Skeletal muscle tissue (tissue), 4 donors: Measurements from ENCODE around the gene C1QTNF6. TPM values are rescaled to one million over a fixed set of nuclear protein-coding genes. Genes with fewer than 3 reads are reported as not detected.

ENCODE experiments used
- H3K27ac ChIP-seq: one replicate; pipeline ENCODE4 v1.7.0; 2013; ENCODE audit warnings: mild to moderate bottlenecking, low read depth, low read length, inconsistent platforms
- H3K27me3 ChIP-seq, 3 donors: one replicate each; pipeline ENCODE4 v1.7.0; 2013; ENCODE audit warnings: low read length in 3 of 3; ENCODE audit not compliant: control insufficient read depth in 3 of 3, insufficient read depth in 3 of 3
- H3K36me3 ChIP-seq, 3 donors: one replicate each; pipeline ENCODE4 v1.7.0; 2013; ENCODE audit warnings: low read length in 3 of 3; ENCODE audit not compliant: control insufficient read depth in 3 of 3, insufficient read depth in 3 of 3
- H3K4me1 ChIP-seq, 3 donors: one replicate each; pipeline ENCODE4 v1.7.0; 2013; ENCODE audit warnings: low read length in 3 of 3, mild to moderate bottlenecking in 3 of 3; ENCODE audit not compliant: control insufficient read depth in 3 of 3, insufficient read depth in 3 of 3
- H3K4me3 ChIP-seq, 3 donors: one replicate each; pipeline ENCODE4 v1.7.0; 2013; ENCODE audit warnings: low read length in 3 of 3
- H3K9ac ChIP-seq, 3 donors: one replicate each; pipeline ENCODE4 v1.7.0; 2013; ENCODE audit warnings: low read length in 3 of 3, mild to moderate bottlenecking in 3 of 3, moderate library complexity in 2 of 3, low read depth in 1 of 3
- H3K9me3 ChIP-seq, 3 donors: one replicate each; pipeline ENCODE4 v1.7.0; 2013; ENCODE audit warnings: low read length in 3 of 3; ENCODE audit not compliant: control insufficient read depth in 3 of 3
- total RNA-seq: library from RNA; depleted of rRNA; stranded (reverse); fragments of >200 nt; gene quantifications from one replicate; pipeline ENCODE4 v1.2.3, GENCODE V29; 2014
- donor health status: Osteomylitis.

The C1QTNF6 gene
- total RNA-seq, 1 donor from 2014 or later: 6.3 TPM

GRCh38 chr22:37223965-37224551 is 36.0 kb upstream of the C1QTNF6 start:
- Histone ChIP-seq H3K27me3 (peaks cover 9 to 43% (median 21%) of the 10 kb centered on the region in 3 donors), H3K36me3 (no peaks in the 10 kb centered on the region), H3K4me1 (peaks cover 0 to 5% (median 0%) of the 10 kb centered on the region in 3 donors), H3K27ac (no peak overlapping the region), H3K9me3 (peaks cover 0 to 3% (median 0%) of the 10 kb centered on the region in 3 donors), H3K4me3 (no peak overlapping the region), H3K9ac (no peak overlapping the region)

- Histone ChIP-seq H3K4me3 (no peak overlapping the region), H3K9ac (no peak overlapping the region), H3K36me3 (no peaks in the 10 kb centered on the region), H3K9me3 (peaks cover 0 to 3% (median 0%) of the 10 kb centered on the region in 3 donors), H3K4me1 (no peaks in the 10 kb centered on the region), H3K27me3 (peaks cover 9 to 44% (median 32%) of the 10 kb centered on the region in 3 donors), H3K27ac (no peak overlapping the region)
Measured at GRCh38 chr22:37222440-37222971, 34.5 kb upstream of the C1QTNF6 start.

- no peak overlapping the region for H3K4me3 ChIP-seq
- no peaks in the 10 kb centered on the region for H3K4me1 ChIP-seq
- H3K9ac ChIP-seq: no peak overlapping the region
- H3K9me3 ChIP-seq: peaks cover 0 to 3% (median 0%) of the 10 kb centered on the region in 3 donors
- H3K36me3 ChIP-seq: no peaks in the 10 kb centered on the region
- H3K27ac ChIP-seq: no peak overlapping the region
- H3K27me3 ChIP-seq: peaks cover 9 to 44% (median 36%) of the 10 kb centered on the region in 3 donors
Measured at GRCh38 chr22:37221424-37222333, 33.6 kb upstream of the C1QTNF6 start.

- Histone ChIP-seq H3K27me3 (peaks cover 5 to 35% (median 30%) of the 10 kb centered on the region in 3 donors), H3K9me3 (peaks cover 0 to 3% (median 0%) of the 10 kb centered on the region in 3 donors), H3K4me1 (no peaks in the 10 kb centered on the region), H3K9ac (no peak overlapping the region), H3K4me3 (no peak overlapping the region), H3K27ac (no peak overlapping the region), H3K36me3 (no peaks in the 10 kb centered on the region)
Measured at GRCh38 chr22:37220543-37220981, 32.5 kb upstream of the C1QTNF6 start.

- H3K27ac ChIP-seq: no peak overlapping the region
- no peaks in the 10 kb centered on the region for H3K4me1 ChIP-seq
- H3K36me3 ChIP-seq: no peaks in the 10 kb centered on the region
- no peak overlapping the region for H3K4me3 ChIP-seq
- no peak overlapping the region for H3K9ac ChIP-seq
- H3K9me3 ChIP-seq: peaks cover 0 to 3% (median 0%) of the 10 kb centered on the region in 3 donors
- peaks cover 5 to 32% (median 27%) of the 10 kb centered on the region in 3 donors for H3K27me3 ChIP-seq
Measured at GRCh38 chr22:37219533-37219932, 31.5 kb upstream of the C1QTNF6 start.

GRCh38 chr22:37218771-37219411 is 30.8 kb upstream of the C1QTNF6 start:
- peaks cover 0 to 3% (median 0%) of the 10 kb centered on the region in 3 donors for H3K9me3 ChIP-seq
- H3K4me1 ChIP-seq: no peaks in the 10 kb centered on the region
- H3K27ac ChIP-seq: no peak overlapping the region
- H3K36me3 ChIP-seq: no peaks in the 10 kb centered on the region
- H3K9ac ChIP-seq: no peak overlapping the region
- peaks cover 5 to 34% (median 28%) of the 10 kb centered on the region in 3 donors for H3K27me3 ChIP-seq
- no peak overlapping the region for H3K4me3 ChIP-seq

GRCh38 chr22:37218399-37218770 is 30.3 kb upstream of the C1QTNF6 start:
- Histone ChIP-seq H3K4me1 (no peaks in the 10 kb centered on the region), H3K9me3 (peaks cover 0 to 3% (median 0%) of the 10 kb centered on the region in 3 donors), H3K36me3 (no peaks in the 10 kb centered on the region), H3K27ac (no peak overlapping the region), H3K9ac (no peak overlapping the region), H3K27me3 (peaks cover 8 to 39% (median 29%) of the 10 kb centered on the region in 3 donors), H3K4me3 (no peak overlapping the region)

GRCh38 chr22:37215890-37216289 is 27.8 kb upstream of the C1QTNF6 start:
- no peaks in the 10 kb centered on the region for H3K9me3 ChIP-seq
- H3K4me3 ChIP-seq: no peak overlapping the region
- no peaks in the 10 kb centered on the region for H3K36me3 ChIP-seq
- H3K9ac ChIP-seq: no peak overlapping the region
- H3K4me1 ChIP-seq: no peaks in the 10 kb centered on the region
- peaks cover 11 to 40% (median 35%) of the 10 kb centered on the region in 3 donors for H3K27me3 ChIP-seq
- H3K27ac ChIP-seq: no peak overlapping the region

GRCh38 chr22:37214731-37215030 is 26.6 kb upstream of the C1QTNF6 start:
- H3K4me3 ChIP-seq: no peak overlapping the region
- peaks cover 17 to 46% (median 42%) of the 10 kb centered on the region in 3 donors for H3K27me3 ChIP-seq
- H3K9me3 ChIP-seq: no peaks in the 10 kb centered on the region
- no peak overlapping the region for H3K9ac ChIP-seq
- no peak overlapping the region for H3K27ac ChIP-seq
- no peaks in the 10 kb centered on the region for H3K36me3 ChIP-seq
- no peaks in the 10 kb centered on the region for H3K4me1 ChIP-seq
